Nephron progenitor cell (in vitro differentiated cells): Measurements from ENCODE around the gene FIGLA.
"Not testable (repeated sequence)": the region's sequence is repeated elsewhere in the genome, so short reads cannot be mapped to it uniquely, and the experiment has no call there.

Experiments
- DNase-seq: peaks from one replicate; pipeline ENCODE4 v3.0.0; 2021
- H3K27ac Mint-ChIP-seq: 2 replicates; pipeline ENCODE4 v1.8.0; 2021; ENCODE audit warnings: mild to moderate bottlenecking, moderate library complexity, mixed read lengths
- H3K27me3 Mint-ChIP-seq: 2 replicates; pipeline ENCODE4 v1.8.0; 2021; ENCODE audit warnings: mild to moderate bottlenecking, low read depth, mixed read lengths; ENCODE audit not compliant: poor library complexity
- H3K36me3 Mint-ChIP-seq: 2 replicates; pipeline ENCODE4 v1.8.0; 2021; ENCODE audit warnings: low read depth, mixed read lengths
- H3K4me1 Mint-ChIP-seq: 2 replicates; pipeline ENCODE4 v1.8.0; 2021; ENCODE audit warnings: mixed read lengths
- H3K4me3 Mint-ChIP-seq: 2 replicates; pipeline ENCODE4 v1.8.0; 2021; ENCODE audit warnings: mild to moderate bottlenecking, moderate library complexity, mixed read lengths
- H3K9me3 Mint-ChIP-seq: 2 replicates; pipeline ENCODE4 v1.8.0; 2021; ENCODE audit warnings: mild to moderate bottlenecking, moderate library complexity, mixed read lengths
- TF ChIP-seq, protein P1 (sequence below): fragments of 200-600 bp; sonication (generic); IDR thresholded peaks from 2 replicates; pipeline ENCODE4 v1.5.0; 2021; ENCODE audit warnings: antibody characterized with exemption

Gene FIGLA

GRCh38 chr2:70806620-70807019, 16.2 kb upstream of the FIGLA start:
- no peak overlapping the region for H3K4me3 Mint-ChIP-seq
- DNase-seq, result no peak
- no peaks in the 10 kb centered on the region for H3K36me3 Mint-ChIP-seq
- no peak overlapping the region for H3K27ac Mint-ChIP-seq
- TF ChIP-seq, protein P1, sequence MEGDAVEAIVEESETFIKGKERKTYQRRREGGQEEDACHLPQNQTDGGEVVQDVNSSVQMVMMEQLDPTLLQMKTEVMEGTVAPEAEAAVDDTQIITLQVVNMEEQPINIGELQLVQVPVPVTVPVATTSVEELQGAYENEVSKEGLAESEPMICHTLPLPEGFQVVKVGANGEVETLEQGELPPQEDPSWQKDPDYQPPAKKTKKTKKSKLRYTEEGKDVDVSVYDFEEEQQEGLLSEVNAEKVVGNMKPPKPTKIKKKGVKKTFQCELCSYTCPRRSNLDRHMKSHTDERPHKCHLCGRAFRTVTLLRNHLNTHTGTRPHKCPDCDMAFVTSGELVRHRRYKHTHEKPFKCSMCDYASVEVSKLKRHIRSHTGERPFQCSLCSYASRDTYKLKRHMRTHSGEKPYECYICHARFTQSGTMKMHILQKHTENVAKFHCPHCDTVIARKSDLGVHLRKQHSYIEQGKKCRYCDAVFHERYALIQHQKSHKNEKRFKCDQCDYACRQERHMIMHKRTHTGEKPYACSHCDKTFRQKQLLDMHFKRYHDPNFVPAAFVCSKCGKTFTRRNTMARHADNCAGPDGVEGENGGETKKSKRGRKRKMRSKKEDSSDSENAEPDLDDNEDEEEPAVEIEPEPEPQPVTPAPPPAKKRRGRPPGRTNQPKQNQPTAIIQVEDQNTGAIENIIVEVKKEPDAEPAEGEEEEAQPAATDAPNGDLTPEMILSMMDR, result no peak
- H3K27me3 Mint-ChIP-seq, result peaks cover 44% of the 10 kb centered on the region
- no peaks in the 10 kb centered on the region for H3K9me3 Mint-ChIP-seq
- H3K4me1 Mint-ChIP-seq, result peaks cover 6% of the 10 kb centered on the region

DNA sequence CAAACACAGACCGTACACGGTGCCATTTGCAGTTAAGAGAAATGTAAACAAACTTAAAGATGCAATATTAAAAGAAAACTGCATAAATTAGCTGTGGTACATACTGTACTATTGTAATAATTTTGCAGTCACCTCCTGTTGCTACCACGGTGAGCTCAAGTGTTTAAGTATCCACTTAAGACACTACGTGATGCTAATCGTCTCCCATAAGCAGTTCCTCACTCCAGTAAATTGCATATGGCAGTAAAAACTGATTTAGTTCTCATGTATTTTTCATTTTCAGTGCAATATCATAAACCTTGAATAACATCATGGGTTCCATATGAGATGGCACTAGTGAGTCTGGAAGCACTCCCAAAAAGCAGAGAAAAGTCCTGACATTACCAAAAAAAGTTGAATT, 15.6 kb upstream of the FIGLA start:
- TF ChIP-seq, protein P1, result no peak
- no peak for DNase-seq
- Mint-ChIP-seq H3K27ac (no peak overlapping the region), H3K36me3 (no peaks in the 10 kb centered on the region), H3K9me3 (peaks cover 1% of the 10 kb centered on the region), H3K4me1 (peaks cover 6% of the 10 kb centered on the region), H3K27me3 (peaks cover 45% of the 10 kb centered on the region), H3K4me3 (no peak overlapping the region)

DNA sequence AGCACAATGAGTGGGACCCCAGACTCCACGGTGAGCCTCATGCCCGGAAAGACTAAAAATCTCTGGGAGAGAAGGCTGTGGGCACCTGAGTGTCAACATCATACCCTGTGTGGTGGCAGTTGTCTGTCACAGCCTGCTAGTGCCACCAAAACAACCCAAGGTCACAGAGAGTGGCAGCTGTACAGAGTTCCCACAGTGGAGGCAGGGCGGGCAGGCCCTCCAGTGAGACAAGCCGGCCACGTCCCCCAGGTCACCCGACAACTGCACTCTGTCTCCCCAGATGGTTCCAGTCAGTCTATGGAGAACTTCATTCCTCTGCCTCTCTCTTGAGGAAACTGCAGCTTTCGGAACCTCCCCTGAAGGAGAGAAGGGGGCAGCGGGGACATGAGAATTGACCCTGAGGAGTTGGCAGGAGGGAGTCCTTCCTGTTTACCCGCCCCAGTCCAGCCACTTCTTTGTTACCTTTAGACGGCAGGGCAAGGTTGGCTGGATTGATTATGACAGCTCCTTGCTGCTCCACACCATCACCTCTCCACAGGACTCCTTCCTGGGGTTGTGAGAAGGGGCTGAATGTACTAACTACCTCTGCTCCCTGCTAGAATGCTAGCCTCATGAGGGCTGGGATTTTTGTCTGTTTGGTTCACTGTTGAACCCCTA, 11.3 kb upstream of the FIGLA start:
- no peak overlapping the region for H3K27ac Mint-ChIP-seq
- H3K4me1 Mint-ChIP-seq, result peaks cover 5% of the 10 kb centered on the region
- TF ChIP-seq, protein P1, result no peak
- DNase-seq, result no peak
- H3K27me3 Mint-ChIP-seq, result peaks cover 59% of the 10 kb centered on the region
- no peak overlapping the region for H3K4me3 Mint-ChIP-seq
- peaks cover 7% of the 10 kb centered on the region for H3K36me3 Mint-ChIP-seq
- peaks cover 25% of the 10 kb centered on the region for H3K9me3 Mint-ChIP-seq

- TF ChIP-seq, protein P1, result no peak
- Mint-ChIP-seq H3K4me1 (peaks cover 5% of the 10 kb centered on the region), H3K4me3 (no peak overlapping the region), H3K27me3 (peaks cover 56% of the 10 kb centered on the region), H3K9me3 (peaks cover 25% of the 10 kb centered on the region), H3K36me3 (peaks cover 7% of the 10 kb centered on the region), H3K27ac (no peak overlapping the region)
- DNase-seq, result no peak
Measured at GRCh38 chr2:70799706-70800105, 9.3 kb upstream of the FIGLA start.

GRCh38 chr2:70797996-70798395, 7.6 kb upstream of the FIGLA start:
- not testable (repeated sequence) for H3K4me1 Mint-ChIP-seq, H3K36me3 Mint-ChIP-seq, DNase-seq, H3K4me3 Mint-ChIP-seq, H3K27ac Mint-ChIP-seq
- Mint-ChIP-seq H3K9me3 (peaks cover 30% of the 10 kb centered on the region), H3K27me3 (peaks cover 65% of the 10 kb centered on the region)

- peaks cover 68% of the 10 kb centered on the region for H3K27me3 Mint-ChIP-seq
- peaks cover 5% of the 10 kb centered on the region for H3K4me1 Mint-ChIP-seq
- peaks cover 33% of the 10 kb centered on the region for H3K9me3 Mint-ChIP-seq
- no peak for DNase-seq
- TF ChIP-seq, protein P1, result no peak
- no peak overlapping the region for H3K4me3 Mint-ChIP-seq
- no peak overlapping the region for H3K27ac Mint-ChIP-seq
- peaks cover 7% of the 10 kb centered on the region for H3K36me3 Mint-ChIP-seq
Measured at GRCh38 chr2:70797506-70797905, 7.1 kb upstream of the FIGLA start.
